Erythroblast (primary cell): ENCODE data around the gene HBB.
A peak's percentile ranks its signal among the peaks of the same experiment; 100 is the strongest.
"Not testable (repeated sequence)": the region's sequence is repeated elsewhere in the genome, so short reads cannot be mapped to it uniquely, and the experiment has no call there.

Experiments
- GATA1 ChIP-seq: IDR thresholded peaks from 2 replicates; pipeline ENCODE4 v1.6.1; 2011; ENCODE audit warnings: low read depth, mild to moderate bottlenecking, control low read depth, low read length, moderate library complexity
- POLR2A ChIP-seq: IDR thresholded peaks from 2 replicates; pipeline ENCODE4 v1.6.1; 2011; ENCODE audit warnings: mild to moderate bottlenecking, low read length

DNA sequence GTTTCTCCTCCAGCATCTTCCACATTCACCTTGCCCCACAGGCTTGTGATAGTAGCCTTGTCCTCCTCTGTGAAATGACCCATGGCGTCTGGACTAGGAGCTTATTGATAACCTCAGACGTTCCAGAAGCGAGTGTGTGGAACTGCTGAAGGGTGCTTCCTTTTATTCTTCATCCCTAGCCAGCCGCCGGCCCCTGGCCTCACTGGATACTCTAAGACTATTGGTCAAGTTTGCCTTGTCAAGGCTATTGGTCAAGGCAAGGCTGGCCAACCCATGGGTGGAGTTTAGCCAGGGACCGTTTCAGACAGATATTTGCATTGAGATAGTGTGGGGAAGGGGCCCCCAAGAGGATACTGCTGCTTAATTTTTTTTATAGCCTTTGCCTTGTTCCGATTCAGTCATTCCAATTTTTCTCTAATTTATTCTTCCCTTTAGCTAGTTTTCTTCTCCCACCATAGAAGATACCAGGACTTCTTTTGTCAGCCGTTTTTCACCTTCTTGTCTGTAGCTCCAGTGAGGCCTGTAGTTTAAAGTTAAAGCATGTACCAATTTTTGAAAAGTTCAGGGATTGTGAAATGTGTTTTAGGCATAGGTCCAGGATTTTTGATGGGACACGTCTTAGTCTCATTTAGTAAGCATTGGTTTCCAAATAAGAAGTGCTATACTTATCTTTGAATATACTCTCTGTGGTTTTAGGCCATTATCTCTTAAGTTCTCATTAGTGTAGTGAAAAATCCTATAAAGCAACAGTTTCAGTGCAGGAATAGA, 28.0 kb upstream of the HBB start, which contains the start of gene HBG2:
- TF ChIP-seq POLR2A = peak; percentile 66
- not testable (repeated sequence) for TF ChIP-seq GATA1
